Lower leg skin (tissue), 3 donors: ENCODE results near the gene TPM1.

Experiments
- POLR2A ChIP-seq, 2 donors: fragments of 450-650 bp; IDR thresholded peaks; one replicate each; pipeline ENCODE4 v1.6.1; 2016 to 2017; ENCODE audit warnings: antibody characterized with exemption in 2 of 2, mild to moderate bottlenecking in 1 of 2, moderate library complexity in 1 of 2
- TF ChIP-seq, protein P1 (sequence below), 3 donors: fragments of 450-650 bp; IDR thresholded peaks; one replicate each; pipeline ENCODE4 v1.5.1; 2016; ENCODE audit warnings: antibody characterized with exemption in 3 of 3, mild to moderate bottlenecking in 3 of 3, moderate library complexity in 2 of 3

DNA sequence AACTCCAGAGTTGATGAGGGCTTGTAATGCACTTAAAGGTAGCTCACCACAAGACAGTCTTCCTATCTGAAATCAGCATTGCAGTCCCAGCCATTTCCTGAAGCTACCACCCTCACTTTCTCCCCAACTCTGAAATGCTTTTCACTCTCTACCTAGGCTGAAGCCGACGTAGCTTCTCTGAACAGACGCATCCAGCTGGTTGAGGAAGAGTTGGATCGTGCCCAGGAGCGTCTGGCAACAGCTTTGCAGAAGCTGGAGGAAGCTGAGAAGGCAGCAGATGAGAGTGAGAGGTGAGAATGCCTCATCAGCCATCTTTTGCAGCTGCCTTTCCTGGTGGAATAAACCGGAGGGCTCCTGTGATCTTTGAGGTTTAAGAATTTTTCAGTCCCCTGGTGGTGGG, 14.3 kb downstream of the TPM1 start:
- TF ChIP-seq, protein P1, sequence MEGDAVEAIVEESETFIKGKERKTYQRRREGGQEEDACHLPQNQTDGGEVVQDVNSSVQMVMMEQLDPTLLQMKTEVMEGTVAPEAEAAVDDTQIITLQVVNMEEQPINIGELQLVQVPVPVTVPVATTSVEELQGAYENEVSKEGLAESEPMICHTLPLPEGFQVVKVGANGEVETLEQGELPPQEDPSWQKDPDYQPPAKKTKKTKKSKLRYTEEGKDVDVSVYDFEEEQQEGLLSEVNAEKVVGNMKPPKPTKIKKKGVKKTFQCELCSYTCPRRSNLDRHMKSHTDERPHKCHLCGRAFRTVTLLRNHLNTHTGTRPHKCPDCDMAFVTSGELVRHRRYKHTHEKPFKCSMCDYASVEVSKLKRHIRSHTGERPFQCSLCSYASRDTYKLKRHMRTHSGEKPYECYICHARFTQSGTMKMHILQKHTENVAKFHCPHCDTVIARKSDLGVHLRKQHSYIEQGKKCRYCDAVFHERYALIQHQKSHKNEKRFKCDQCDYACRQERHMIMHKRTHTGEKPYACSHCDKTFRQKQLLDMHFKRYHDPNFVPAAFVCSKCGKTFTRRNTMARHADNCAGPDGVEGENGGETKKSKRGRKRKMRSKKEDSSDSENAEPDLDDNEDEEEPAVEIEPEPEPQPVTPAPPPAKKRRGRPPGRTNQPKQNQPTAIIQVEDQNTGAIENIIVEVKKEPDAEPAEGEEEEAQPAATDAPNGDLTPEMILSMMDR (IDR thresholded peaks at IDR 0.05), result no peak
- TF ChIP-seq POLR2A (IDR thresholded peaks at IDR 0.05), result no peak
